ENCODE measurements around the gene FDXR.
"Not testable (repeated sequence)": the region's sequence is repeated elsewhere in the genome, so short reads cannot be mapped to it uniquely, and the experiment has no call there.

The FDXR gene

GRCh38 chr17:74871356-74872076 lies 1.3 kb downstream of the FDXR start:
- Histone ChIP-seq H3K4me3 (replicated peaks; ENCODE audit: low read depth, low read length) (peak overlapping the region; percentile 97), H3K36me3 (ENCODE audit: control insufficient read depth, insufficient read depth, low read length) (peaks cover 13% of the 10 kb centered on the region), H3K27me3 (replicated peaks; ENCODE audit: control insufficient read depth, insufficient read depth, low read length) (no peaks in the 10 kb centered on the region)
- no peak for TF ChIP-seq CTCF (IDR thresholded peaks at IDR 0.05; ENCODE audit: insufficient read depth, low read length, poor library complexity, severe bottlenecking)
- no peak for DNase-seq (ENCODE audit: extremely low read depth, insufficient read length)

- no peak for TF ChIP-seq CTCF (IDR thresholded peaks at IDR 0.05; ENCODE audit: insufficient read depth, low read length, poor library complexity, severe bottlenecking)
- peak overlapping the region; percentile 4 for H3K4me3 ChIP-seq (replicated peaks; ENCODE audit: low read depth, low read length)
- H3K36me3 ChIP-seq (ENCODE audit: control insufficient read depth, insufficient read depth, low read length) = peaks cover 17% of the 10 kb centered on the region
- no peak for DNase-seq (ENCODE audit: extremely low read depth, insufficient read length)
- H3K27me3 ChIP-seq (replicated peaks; ENCODE audit: control insufficient read depth, insufficient read depth, low read length) = no peaks in the 10 kb centered on the region
Measured at GRCh38 chr17:74870512-74870911, 2.3 kb downstream of the FDXR start.

GRCh38 chr17:74870028-74870427 lies 2.8 kb downstream of the FDXR start:
- H3K27me3 ChIP-seq (replicated peaks; ENCODE audit: control insufficient read depth, insufficient read depth, low read length); H3K4me3 ChIP-seq (replicated peaks; ENCODE audit: low read depth, low read length); DNase-seq (ENCODE audit: extremely low read depth, insufficient read length): not testable (repeated sequence)
- peaks cover 20% of the 10 kb centered on the region for H3K36me3 ChIP-seq (ENCODE audit: control insufficient read depth, insufficient read depth, low read length)

- Histone ChIP-seq H3K36me3 (ENCODE audit: control insufficient read depth, insufficient read depth, low read length) (peaks cover 30% of the 10 kb centered on the region), H3K4me3 (replicated peaks; ENCODE audit: low read depth, low read length) (no peak overlapping the region), H3K27me3 (replicated peaks; ENCODE audit: control insufficient read depth, insufficient read depth, low read length) (no peaks in the 10 kb centered on the region)
- TF ChIP-seq CTCF (IDR thresholded peaks at IDR 0.05; ENCODE audit: insufficient read depth, low read length, poor library complexity, severe bottlenecking) = no peak
- no peak for DNase-seq (ENCODE audit: extremely low read depth, insufficient read length)
Measured at GRCh38 chr17:74868908-74869255, 3.9 kb downstream of the FDXR start.

- peaks cover 35% of the 10 kb centered on the region for H3K36me3 ChIP-seq (ENCODE audit: control insufficient read depth, insufficient read depth, low read length)
- H3K4me3 ChIP-seq (replicated peaks; ENCODE audit: low read depth, low read length) = no peak overlapping the region
- H3K27me3 ChIP-seq (replicated peaks; ENCODE audit: control insufficient read depth, insufficient read depth, low read length) = no peaks in the 10 kb centered on the region
- TF ChIP-seq CTCF (IDR thresholded peaks at IDR 0.05; ENCODE audit: insufficient read depth, low read length, poor library complexity, severe bottlenecking) = no peak
- DNase-seq (ENCODE audit: extremely low read depth, insufficient read length) = no peak
Measured at GRCh38 chr17:74868251-74868907, 4.4 kb downstream of the FDXR start.

GRCh38 chr17:74866198-74866835 lies 6.5 kb downstream of the FDXR start:
- no peaks in the 10 kb centered on the region; the same call in 1 of the 2 replicates for H3K27me3 ChIP-seq (replicated peaks; ENCODE audit: control insufficient read depth, insufficient read depth, low read length)
- DNase-seq (ENCODE audit: extremely low read depth, insufficient read length) = no peak
- no peak overlapping the region for H3K4me3 ChIP-seq (replicated peaks; ENCODE audit: low read depth, low read length)
- no peak for TF ChIP-seq CTCF (IDR thresholded peaks at IDR 0.05; ENCODE audit: insufficient read depth, low read length, poor library complexity, severe bottlenecking)
- H3K36me3 ChIP-seq (ENCODE audit: control insufficient read depth, insufficient read depth, low read length) = peaks cover 42% of the 10 kb centered on the region

Measured in GM06990 (cell line).